ENCODE measurements around the gene ZNF490.
"Not testable (repeated sequence)": the region's sequence is repeated elsewhere in the genome, so short reads cannot be mapped to it uniquely, and the experiment has no call there.

Gene ZNF490

GRCh38 chr19:12610540-12611360 lies at the start of gene ZNF490, which contains the start of gene ZNF791:
Gene ZNF490 (minus strand): TSS chr19:12610813. CDS start chr19:12610680, 133 bp downstream.
Gene ZNF791 (plus strand): TSS chr19:12610920. CDS start chr19:12611080, 160 bp downstream.
- peak; percentile 99 for DNase-seq

- DNase-seq: no peak
Measured at GRCh38 chr19:12657966-12658365, 47.4 kb upstream of the ZNF490 start.

- no peak for DNase-seq
Measured at GRCh38 chr19:12656899-12657571, 46.4 kb upstream of the ZNF490 start.

- no peak for DNase-seq
Measured at GRCh38 chr19:12655546-12655945, 44.9 kb upstream of the ZNF490 start.

GRCh38 chr19:12652219-12652618 lies 41.6 kb upstream of the ZNF490 start:
- no peak for DNase-seq

GRCh38 chr19:12649941-12650340 lies 39.3 kb upstream of the ZNF490 start:
- DNase-seq: no peak

GRCh38 chr19:12648088-12648487 lies 37.5 kb upstream of the ZNF490 start:
- DNase-seq: no peak

GRCh38 chr19:12647490-12648071 lies 37.0 kb upstream of the ZNF490 start:
- DNase-seq: no peak

GRCh38 chr19:12647047-12647446 lies 36.4 kb upstream of the ZNF490 start:
- no peak for DNase-seq

- no peak for DNase-seq
Measured at GRCh38 chr19:12646551-12646950, 35.9 kb upstream of the ZNF490 start.

- DNase-seq: not testable (repeated sequence)
Measured at GRCh38 chr19:12643716-12644115, 33.1 kb upstream of the ZNF490 start.

GRCh38 chr19:12642506-12642905 lies 31.9 kb upstream of the ZNF490 start:
- no peak for DNase-seq

- no peak for DNase-seq
Measured at GRCh38 chr19:12641456-12641855, 30.8 kb upstream of the ZNF490 start.

GRCh38 chr19:12639901-12640613 lies 29.4 kb upstream of the ZNF490 start:
- DNase-seq: peak; percentile 93

GRCh38 chr19:12638611-12639182 lies 28.1 kb upstream of the ZNF490 start:
- DNase-seq: no peak

- no peak for DNase-seq
Measured at GRCh38 chr19:12636631-12637030, 26.0 kb upstream of the ZNF490 start.

- DNase-seq: no peak
Measured at GRCh38 chr19:12629215-12629614, 18.6 kb upstream of the ZNF490 start.

GRCh38 chr19:12628040-12629022 lies 17.7 kb upstream of the ZNF490 start:
- no peak for DNase-seq

GRCh38 chr19:12626958-12627357 lies 16.3 kb upstream of the ZNF490 start:
- no peak for DNase-seq

- no peak for DNase-seq
Measured at GRCh38 chr19:12623361-12624031, 12.9 kb upstream of the ZNF490 start.

Measured in islet precursor cell (in vitro differentiated cells).